Measurements from ENCODE around the gene ATP13A1.

Gene ATP13A1

DNA sequence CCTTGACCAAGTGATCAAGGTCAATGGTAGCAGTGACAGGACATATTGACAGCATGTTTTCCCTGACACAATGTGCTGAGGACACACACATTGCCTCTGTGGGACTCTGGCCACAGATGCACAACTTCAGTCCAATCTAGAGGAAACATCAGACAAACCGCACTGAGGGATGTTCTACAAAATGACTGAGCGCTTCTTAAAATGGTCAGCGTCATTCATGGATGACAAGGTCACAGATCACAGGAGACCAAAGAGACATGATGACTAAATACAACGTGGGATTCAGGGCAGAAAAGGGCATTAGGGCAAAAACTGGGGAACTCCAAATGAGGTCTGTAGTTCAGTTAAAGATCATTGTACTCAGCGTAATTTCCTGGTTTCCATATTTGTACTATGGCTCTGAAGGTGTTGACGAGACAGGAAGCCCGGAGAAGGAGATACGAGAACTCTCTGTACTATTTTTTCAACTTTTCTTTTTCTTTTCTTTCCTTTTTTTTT, 65.6 kb downstream of the ATP13A1 start:
- no peak for ATAC-seq
- no peak for TF ChIP-seq ESRRG (CRISPR knock-in tag; IDR thresholded peaks at IDR 0.05)
- no peak for TF ChIP-seq OSR1 (CRISPR knock-in tag; IDR thresholded peaks at IDR 0.05)
- TF ChIP-seq TCF4 (CRISPR knock-in tag; IDR thresholded peaks at IDR 0.05; ENCODE audit: borderline replicate concordance) = no peak
- TF ChIP-seq ARNTL (CRISPR knock-in tag; IDR thresholded peaks at IDR 0.05; ENCODE audit: borderline replicate concordance, low read depth) = no peak
- no peak for TF ChIP-seq ZFP30 (CRISPR knock-in tag; IDR thresholded peaks at IDR 0.05)
- no peak for TF ChIP-seq SNAI2 (CRISPR knock-in tag; IDR thresholded peaks at IDR 0.05)
